HUES6 (cell line): ENCODE data around the gene PRR13.
"Not testable (repeated sequence)": the region's sequence is repeated elsewhere in the genome, so short reads cannot be mapped to it uniquely, and the experiment has no call there.

Experiments used
- H3K27ac ChIP-seq: 2 replicates; pipeline ENCODE4 v1.7.0; 2013; ENCODE audit warnings: low read depth, mild to moderate bottlenecking, low read length, inconsistent platforms
- H3K27me3 ChIP-seq: 2 replicates; pipeline ENCODE4 v1.6.1; 2013; ENCODE audit warnings: low read length; ENCODE audit not compliant: control insufficient read depth, insufficient read depth
- H3K36me3 ChIP-seq: 2 replicates; pipeline ENCODE4 v1.6.1; 2013; ENCODE audit warnings: low read length; ENCODE audit not compliant: control insufficient read depth, insufficient read depth
- H3K4me1 ChIP-seq: 2 replicates; pipeline ENCODE4 v1.6.1; 2013; ENCODE audit warnings: low read length; ENCODE audit not compliant: control insufficient read depth, insufficient read depth
- H3K4me3 ChIP-seq: 2 replicates; pipeline ENCODE4 v1.5.1; 2013; ENCODE audit warnings: low read depth, low read length
- H3K9ac ChIP-seq: one replicate; pipeline ENCODE4 v1.6.1; 2013; ENCODE audit warnings: mild to moderate bottlenecking, low read length
- H3K9me3 ChIP-seq: 2 replicates; pipeline ENCODE4 v1.6.1; 2013; ENCODE audit warnings: low read depth, low read length; ENCODE audit not compliant: control insufficient read depth, insufficient read depth

PRR13 gene

DNA sequence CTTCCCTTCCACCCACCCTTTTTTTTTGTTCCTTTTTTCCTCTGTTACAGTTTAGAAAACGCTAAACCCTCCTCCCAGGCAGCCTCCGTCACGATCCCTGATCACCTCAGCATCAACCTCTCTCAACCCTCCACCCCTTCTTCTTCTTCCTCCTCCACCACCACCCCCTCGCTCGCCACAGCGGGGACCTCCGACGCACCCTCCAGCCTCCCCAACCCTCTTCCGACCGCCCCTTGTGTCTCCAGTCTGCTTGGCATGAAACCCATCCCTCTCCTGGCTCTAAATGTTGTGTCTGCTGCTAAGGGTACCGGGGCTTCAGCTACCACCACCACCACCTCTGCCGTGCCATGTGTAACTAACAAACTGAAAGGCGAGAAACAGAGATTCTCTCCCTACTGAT lies 33.3 kb downstream of the PRR13 start:
- no peaks in the 10 kb centered on the region for H3K9me3 ChIP-seq
- no peak overlapping the region for H3K27ac ChIP-seq
- no peaks in the 10 kb centered on the region for H3K27me3 ChIP-seq
- H3K4me1 ChIP-seq = peaks cover 8% of the 10 kb centered on the region
- no peak overlapping the region for H3K4me3 ChIP-seq
- no peak overlapping the region for H3K9ac ChIP-seq
- H3K36me3 ChIP-seq = peaks cover 98% of the 10 kb centered on the region

GRCh38 chr12:53476769-53477209 lies 35.3 kb downstream of the PRR13 start:
- Histone ChIP-seq H3K9ac (no peak overlapping the region), H3K4me3 (no peak overlapping the region), H3K9me3 (no peaks in the 10 kb centered on the region), H3K4me1 (peaks cover 15% of the 10 kb centered on the region), H3K27ac (no peak overlapping the region), H3K36me3 (peaks cover 97% of the 10 kb centered on the region), H3K27me3 (no peaks in the 10 kb centered on the region)

- Histone ChIP-seq H3K27me3 (no peaks in the 10 kb centered on the region), H3K27ac (no peak overlapping the region), H3K36me3 (peaks cover 97% of the 10 kb centered on the region), H3K9me3 (no peaks in the 10 kb centered on the region), H3K9ac (no peak overlapping the region), H3K4me1 (peaks cover 15% of the 10 kb centered on the region), H3K4me3 (no peak overlapping the region)
Observed at GRCh38 chr12:53478865-53479264, 37.3 kb downstream of the PRR13 start.

DNA sequence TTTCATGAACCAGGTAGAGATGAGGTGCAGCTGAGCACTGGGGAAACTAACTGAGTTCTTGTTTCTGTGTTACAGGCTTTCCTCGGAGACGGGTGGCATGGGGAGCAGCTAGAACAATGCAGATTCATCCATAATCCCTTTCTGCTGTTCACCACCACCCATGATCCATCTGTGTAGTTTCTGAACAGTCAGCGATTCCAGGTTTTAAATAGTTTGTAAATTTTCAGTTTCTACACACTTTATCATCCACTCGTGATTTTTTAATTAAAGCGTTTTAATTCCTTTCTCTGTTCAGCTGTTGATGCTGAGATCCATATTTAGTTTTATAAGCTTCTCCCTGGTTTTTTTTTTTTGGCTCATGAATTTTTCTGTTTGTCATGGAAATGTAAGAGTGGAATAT lies 37.8 kb downstream of the PRR13 start:
- H3K27me3 ChIP-seq = no peaks in the 10 kb centered on the region
- H3K27ac ChIP-seq = no peak overlapping the region
- H3K4me1 ChIP-seq = peaks cover 15% of the 10 kb centered on the region
- no peak overlapping the region for H3K4me3 ChIP-seq
- peaks cover 97% of the 10 kb centered on the region for H3K36me3 ChIP-seq
- H3K9ac ChIP-seq = no peak overlapping the region
- no peaks in the 10 kb centered on the region for H3K9me3 ChIP-seq

- H3K9ac ChIP-seq = no peak overlapping the region
- no peak overlapping the region for H3K4me3 ChIP-seq
- no peaks in the 10 kb centered on the region for H3K27me3 ChIP-seq
- peaks cover 15% of the 10 kb centered on the region for H3K4me1 ChIP-seq
- H3K27ac ChIP-seq = no peak overlapping the region
- peaks cover 95% of the 10 kb centered on the region for H3K36me3 ChIP-seq
- no peaks in the 10 kb centered on the region for H3K9me3 ChIP-seq
Observed at GRCh38 chr12:53480491-53481442, 39.2 kb downstream of the PRR13 start.

DNA sequence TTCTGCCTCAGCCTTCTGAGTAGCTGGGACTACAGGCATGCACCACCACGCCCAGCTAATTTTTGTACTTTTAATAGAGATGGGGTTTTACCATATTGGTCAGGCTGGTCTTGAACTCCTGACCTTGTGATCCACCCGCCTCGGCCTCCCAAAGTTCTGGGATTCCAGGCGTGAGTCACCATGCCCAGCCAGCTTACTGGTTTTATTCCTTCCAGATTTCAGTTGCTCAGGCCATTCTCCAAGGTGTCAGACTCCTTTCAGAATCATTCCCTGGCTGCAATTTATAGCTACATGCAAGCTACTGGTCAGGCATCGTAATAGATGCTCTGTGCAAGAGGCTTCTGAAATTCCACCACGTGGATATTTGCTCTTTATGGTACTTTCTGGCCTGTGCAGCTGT lies 39.9 kb downstream of the PRR13 start:
- not testable (repeated sequence) for H3K9me3 ChIP-seq, H3K27ac ChIP-seq, H3K27me3 ChIP-seq, H3K9ac ChIP-seq, H3K4me3 ChIP-seq
- Histone ChIP-seq H3K4me1 (peaks cover 12% of the 10 kb centered on the region), H3K36me3 (peaks cover 94% of the 10 kb centered on the region)

DNA sequence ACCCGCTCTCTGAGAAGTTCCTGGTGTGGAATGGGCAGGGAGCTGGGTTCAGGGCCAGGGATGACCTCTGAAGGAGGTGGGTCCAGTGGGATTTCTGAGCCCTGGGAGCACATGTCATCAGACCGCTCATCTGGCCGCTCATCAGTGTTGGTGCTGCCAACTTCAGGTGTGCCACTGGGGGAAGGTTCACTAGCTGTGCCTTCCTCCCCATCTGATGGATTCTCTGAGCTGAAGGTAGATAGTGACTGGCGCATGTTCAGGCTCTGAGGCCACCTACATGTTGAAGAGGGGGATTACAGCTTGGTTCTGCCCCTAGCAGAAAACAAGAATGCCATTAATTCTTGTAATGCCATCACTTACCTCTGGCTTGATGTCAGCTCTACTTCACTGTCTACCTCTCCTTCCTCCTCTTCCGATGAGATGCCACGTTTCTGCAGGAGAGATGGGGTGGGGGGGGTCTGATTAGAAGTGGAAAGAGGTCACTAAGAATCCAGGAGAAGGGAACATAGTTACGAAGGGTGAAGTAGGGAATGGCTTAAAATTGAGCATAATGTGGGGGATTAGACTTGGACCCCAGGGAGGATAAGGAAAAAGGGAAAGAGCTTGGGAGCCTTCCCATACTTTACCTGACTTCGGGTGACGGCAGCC lies 40.5 kb downstream of the PRR13 start:
- H3K4me3 ChIP-seq = no peak overlapping the region
- H3K27ac ChIP-seq = no peak overlapping the region
- H3K9me3 ChIP-seq = no peaks in the 10 kb centered on the region
- H3K36me3 ChIP-seq = peaks cover 94% of the 10 kb centered on the region
- no peak overlapping the region for H3K9ac ChIP-seq
- no peaks in the 10 kb centered on the region for H3K27me3 ChIP-seq
- peaks cover 10% of the 10 kb centered on the region for H3K4me1 ChIP-seq

DNA sequence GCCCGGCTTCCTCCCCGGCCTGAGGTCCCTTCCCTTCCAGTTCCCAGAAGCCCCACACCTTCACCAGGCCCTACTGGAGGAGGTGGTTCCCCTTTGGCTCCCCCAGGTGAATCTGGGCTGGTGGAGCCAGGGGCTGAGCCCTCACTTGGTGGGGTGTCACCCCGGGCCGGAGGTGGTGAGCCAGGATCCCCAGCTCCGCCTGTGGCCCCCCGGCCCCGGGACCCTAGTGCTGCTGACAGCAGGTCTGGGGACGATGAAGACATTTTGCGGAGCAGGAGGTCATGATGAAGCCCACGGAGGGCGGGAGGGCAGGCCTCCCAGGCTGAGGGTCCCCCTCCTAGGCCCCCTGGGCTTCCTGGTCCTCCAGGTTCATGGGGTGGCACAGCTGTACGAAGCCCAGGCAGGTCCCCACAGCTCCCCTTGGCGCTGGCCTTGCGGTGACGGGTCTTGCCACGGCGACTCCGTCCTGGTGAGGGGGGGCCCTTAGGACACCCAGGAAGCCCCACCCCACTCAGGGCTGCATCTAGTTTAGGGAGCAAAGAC lies 41.2 kb downstream of the PRR13 start:
- Histone ChIP-seq H3K4me1 (peaks cover 10% of the 10 kb centered on the region), H3K36me3 (peaks cover 95% of the 10 kb centered on the region), H3K27ac (no peak overlapping the region), H3K4me3 (no peak overlapping the region), H3K27me3 (no peaks in the 10 kb centered on the region), H3K9ac (no peak overlapping the region), H3K9me3 (no peaks in the 10 kb centered on the region)

DNA sequence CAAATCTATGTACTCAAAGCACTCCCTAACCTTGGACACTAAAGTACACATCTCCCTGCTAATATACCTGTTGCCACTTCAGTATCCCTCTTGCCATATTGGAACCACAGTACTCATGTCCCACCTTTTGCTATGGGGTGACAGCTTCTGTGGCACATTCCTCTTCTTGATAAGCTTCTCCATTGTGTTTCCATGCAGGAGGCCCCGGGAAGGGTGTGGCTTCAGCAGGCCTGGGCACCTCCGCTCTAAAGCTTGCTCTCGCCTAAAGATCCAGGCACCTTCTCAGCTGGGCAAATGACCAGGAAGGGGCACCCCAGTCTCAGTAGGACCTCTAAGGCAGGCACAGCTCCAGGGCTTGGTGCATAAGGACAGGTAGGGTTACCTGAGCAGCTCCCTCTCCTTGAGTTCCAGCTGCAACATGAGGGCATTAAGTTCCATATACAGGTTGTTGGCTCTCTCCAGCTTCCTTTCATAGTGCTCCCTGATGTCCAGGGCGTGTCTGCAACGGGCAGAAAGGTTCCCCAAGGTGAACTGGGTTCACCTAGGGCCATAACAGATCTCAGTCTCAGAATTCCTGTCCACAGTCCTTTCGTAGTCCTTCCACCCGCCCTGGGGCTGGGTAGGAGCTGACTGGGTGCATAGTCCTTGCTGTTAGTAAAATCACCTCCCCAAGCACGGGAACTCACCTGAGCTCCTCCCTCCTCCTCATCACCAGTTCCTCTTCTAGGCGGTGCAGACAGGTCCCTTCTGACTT lies 41.9 kb downstream of the PRR13 start:
- Histone ChIP-seq H3K36me3 (peaks cover 93% of the 10 kb centered on the region), H3K9ac (no peak overlapping the region), H3K4me3 (no peak overlapping the region), H3K9me3 (no peaks in the 10 kb centered on the region), H3K27ac (no peak overlapping the region), H3K4me1 (peaks cover 10% of the 10 kb centered on the region), H3K27me3 (no peaks in the 10 kb centered on the region)

DNA sequence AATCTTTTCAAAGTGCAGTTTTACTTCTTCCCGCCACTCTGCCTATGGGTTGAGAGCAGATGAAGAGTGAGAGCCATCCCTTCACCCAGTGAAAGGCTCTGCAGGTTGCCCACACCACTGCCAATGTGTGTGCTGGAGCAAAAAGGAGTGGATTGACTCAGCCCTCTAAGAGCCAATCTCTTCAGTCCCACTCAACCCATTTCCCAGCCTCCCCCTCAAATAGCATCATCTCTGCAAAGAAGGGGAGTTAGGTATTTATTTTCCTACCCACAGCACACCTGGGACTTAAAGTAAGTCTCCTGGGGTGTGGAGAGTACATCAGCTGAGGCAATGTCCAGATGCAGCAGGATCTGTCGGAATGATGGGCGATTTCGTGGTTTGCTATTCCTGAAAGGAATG lies 42.4 kb downstream of the PRR13 start:
- Histone ChIP-seq H3K9ac (no peak overlapping the region), H3K4me3 (no peak overlapping the region), H3K27ac (no peak overlapping the region), H3K27me3 (no peaks in the 10 kb centered on the region), H3K4me1 (peaks cover 10% of the 10 kb centered on the region), H3K9me3 (no peaks in the 10 kb centered on the region), H3K36me3 (peaks cover 87% of the 10 kb centered on the region)
